Thymus (tissue), 11 donors: Measurements from ENCODE around the gene KRTAP29-1. TPM values are rescaled to one million over a fixed set of nuclear protein-coding genes. Genes with fewer than 3 reads are reported as not detected.

Source experiments
- DNase-seq, 9 donors: peaks; one replicate each; pipeline ENCODE4 v3.0.0-alpha.2; 2013; ENCODE audit warnings: low spot score in 9 of 9, low read depth in 6 of 9, missing footprints in 1 of 9
- H3K27ac ChIP-seq, 2 donors: one replicate each; pipeline ENCODE4 v1.5.1; 2013; ENCODE audit warnings: control low read depth in 1 of 2, low read depth in 1 of 2, low read length in 1 of 2, mild to moderate bottlenecking in 1 of 2, moderate library complexity in 1 of 2
- H3K27me3 ChIP-seq, 2 donors: one replicate each; pipeline ENCODE4 v1.5.1; 2013; ENCODE audit warnings: low read length in 1 of 2; ENCODE audit not compliant: control insufficient read depth in 2 of 2, insufficient read depth in 1 of 2
- H3K36me3 ChIP-seq, 2 donors: one replicate each; pipeline ENCODE4 v1.5.1; 2013; ENCODE audit warnings: low read length in 1 of 2, mild to moderate bottlenecking in 1 of 2, moderate library complexity in 1 of 2; ENCODE audit not compliant: control insufficient read depth in 2 of 2, insufficient read depth in 2 of 2
- H3K4me1 ChIP-seq, 2 donors: one replicate each; pipeline ENCODE4 v1.5.1; 2013; ENCODE audit warnings: low read length in 2 of 2; ENCODE audit not compliant: control insufficient read depth in 2 of 2, insufficient read depth in 2 of 2
- H3K4me3 ChIP-seq, 2 donors: one replicate each; pipeline ENCODE4 v1.5.1; 2013; ENCODE audit warnings: low read length in 2 of 2, control low read depth in 1 of 2, mild to moderate bottlenecking in 1 of 2
- H3K9me3 ChIP-seq, 2 donors: one replicate each; pipeline ENCODE4 v1.5.1; 2013; ENCODE audit warnings: low read length in 1 of 2, mild to moderate bottlenecking in 1 of 2; ENCODE audit not compliant: control insufficient read depth in 2 of 2, insufficient read depth in 1 of 2
- WGBS: extraction: QIAGEN DNeasy Blood & Tissue Kit; methylation state at CpG from one replicate; pipeline ENCODE4 v1.1.7; 2013; 5-methylcytosine and 5-hydroxymethylcytosine counted together
- polyA plus RNA-seq: library from polyadenylated mRNA; stranded (reverse); fragments of 200-250 nt; gene quantifications from one replicate; pipeline ENCODE4 v1.2.3, GENCODE V29; 2013
- total RNA-seq: library from RNA; stranded (reverse); fragments of 120-200 nt; gene quantifications from one replicate; pipeline ENCODE4 v1.2.4, GENCODE V29; 2013
- donor health status: healthy.

Gene KRTAP29-1
- total and polyA plus RNA-seq, 2 donors, result 0.23 TPM; not detected in 1

DNA sequence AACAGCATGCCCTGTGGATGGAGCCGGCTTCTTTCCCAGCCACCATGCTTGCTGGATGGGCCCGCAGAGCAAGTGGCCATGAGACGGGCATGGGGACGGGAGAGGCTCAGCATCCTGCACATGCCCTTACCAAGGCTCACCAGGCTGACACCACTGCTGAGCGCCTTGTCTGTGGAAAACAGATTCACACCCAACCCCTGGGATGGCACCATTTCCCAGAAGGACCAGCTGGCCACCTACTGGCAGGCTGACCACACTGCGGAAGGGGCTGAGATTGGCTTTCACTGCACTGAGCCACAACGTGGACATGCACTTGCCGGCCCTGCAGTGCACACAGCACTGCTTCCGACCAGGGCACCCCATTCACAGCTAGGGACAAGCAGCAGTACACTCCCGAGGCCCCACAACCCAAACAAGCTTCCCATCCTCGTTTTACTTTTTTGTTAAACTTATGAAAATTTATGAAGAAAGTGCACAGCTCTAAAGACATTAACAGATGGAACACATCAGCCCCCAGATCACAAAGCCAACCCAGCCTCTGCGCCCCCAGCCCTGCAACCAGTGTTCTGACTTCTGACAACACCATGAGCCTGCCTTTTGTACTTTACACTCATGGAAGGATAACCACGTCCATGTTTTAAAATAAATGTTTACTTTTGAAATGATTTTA lies 26.8 kb upstream of the KRTAP29-1 start:
- no peaks in the 10 kb centered on the region for H3K36me3 ChIP-seq
- no peak overlapping the region for H3K27ac ChIP-seq
- H3K4me3 ChIP-seq, result no peak overlapping the region
- no peaks in the 10 kb centered on the region for H3K27me3 ChIP-seq
- H3K4me1 ChIP-seq, result no peaks in the 10 kb centered on the region
- no peak for DNase-seq
- 78% methylated on average over 13 of the region's 13 CpGs for WGBS
- no peaks in the 10 kb centered on the region for H3K9me3 ChIP-seq

DNA sequence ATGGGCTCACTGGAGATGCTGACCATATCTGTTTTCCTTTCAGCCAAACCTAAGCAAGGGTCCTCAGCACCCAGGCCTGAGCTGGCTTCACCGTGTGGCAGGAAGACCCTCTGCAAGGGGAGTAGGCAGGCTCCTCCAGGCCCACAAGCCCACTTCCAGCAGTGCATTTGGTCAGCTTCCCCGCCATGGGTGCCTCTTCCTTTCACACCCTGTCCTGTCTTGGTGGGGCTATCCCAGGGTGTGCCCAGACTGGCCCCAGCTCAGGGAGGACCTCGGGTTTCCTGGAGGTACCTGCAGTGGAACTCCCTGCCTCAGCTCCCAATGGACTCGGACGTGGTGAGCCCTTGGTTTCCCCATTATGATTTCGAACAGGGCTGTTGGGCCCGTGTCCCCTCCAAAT lies 25.6 kb upstream of the KRTAP29-1 start:
- H3K4me1 ChIP-seq, result no peaks in the 10 kb centered on the region
- WGBS, result 93% methylated on average over 7 of the region's 7 CpGs
- no peak overlapping the region for H3K4me3 ChIP-seq
- no peaks in the 10 kb centered on the region for H3K27me3 ChIP-seq
- DNase-seq, result no peak
- no peaks in the 10 kb centered on the region for H3K9me3 ChIP-seq
- no peak overlapping the region for H3K27ac ChIP-seq
- no peaks in the 10 kb centered on the region for H3K36me3 ChIP-seq

DNA sequence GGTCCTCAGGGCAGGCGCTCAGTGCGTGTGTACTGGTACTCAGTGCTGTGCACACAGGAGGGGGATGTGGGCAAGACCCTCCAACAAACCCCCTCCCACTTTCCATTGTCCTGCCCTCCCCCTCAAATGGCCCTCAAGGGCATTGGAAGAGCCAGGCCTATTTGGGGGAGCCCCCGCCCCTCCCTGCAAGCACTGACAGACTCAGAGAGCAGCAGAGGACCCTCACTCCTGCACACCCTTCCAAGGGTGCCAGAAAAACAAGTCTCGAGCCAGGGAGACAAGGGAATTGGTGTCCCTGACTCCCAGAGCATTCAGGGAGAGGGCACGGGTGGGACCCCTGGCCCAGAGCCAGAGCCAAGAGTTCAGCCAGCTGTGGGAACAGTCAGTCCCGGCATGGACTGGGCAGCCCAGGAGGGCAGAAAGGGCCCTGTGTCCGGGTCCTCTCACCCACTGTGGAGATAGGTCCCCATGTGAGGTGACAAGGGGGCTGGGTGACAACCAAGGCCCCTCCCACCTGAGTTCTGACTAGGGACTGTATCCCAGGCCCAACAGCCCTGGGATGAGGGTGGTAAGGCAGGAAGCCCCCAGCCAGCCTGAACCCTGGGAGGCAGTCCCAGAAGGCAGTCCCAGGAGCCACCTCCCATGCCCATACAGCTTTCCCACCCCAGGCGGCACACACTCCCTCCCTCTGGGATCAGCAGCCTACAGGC lies 24.9 kb upstream of the KRTAP29-1 start:
- Histone ChIP-seq H3K9me3 (no peaks in the 10 kb centered on the region), H3K4me1 (no peaks in the 10 kb centered on the region), H3K27ac (no peak overlapping the region), H3K27me3 (no peaks in the 10 kb centered on the region), H3K36me3 (no peaks in the 10 kb centered on the region), H3K4me3 (no peak overlapping the region)
- WGBS, result 93% methylated on average over 8 of the region's 8 CpGs
- DNase-seq, result no peak

DNA sequence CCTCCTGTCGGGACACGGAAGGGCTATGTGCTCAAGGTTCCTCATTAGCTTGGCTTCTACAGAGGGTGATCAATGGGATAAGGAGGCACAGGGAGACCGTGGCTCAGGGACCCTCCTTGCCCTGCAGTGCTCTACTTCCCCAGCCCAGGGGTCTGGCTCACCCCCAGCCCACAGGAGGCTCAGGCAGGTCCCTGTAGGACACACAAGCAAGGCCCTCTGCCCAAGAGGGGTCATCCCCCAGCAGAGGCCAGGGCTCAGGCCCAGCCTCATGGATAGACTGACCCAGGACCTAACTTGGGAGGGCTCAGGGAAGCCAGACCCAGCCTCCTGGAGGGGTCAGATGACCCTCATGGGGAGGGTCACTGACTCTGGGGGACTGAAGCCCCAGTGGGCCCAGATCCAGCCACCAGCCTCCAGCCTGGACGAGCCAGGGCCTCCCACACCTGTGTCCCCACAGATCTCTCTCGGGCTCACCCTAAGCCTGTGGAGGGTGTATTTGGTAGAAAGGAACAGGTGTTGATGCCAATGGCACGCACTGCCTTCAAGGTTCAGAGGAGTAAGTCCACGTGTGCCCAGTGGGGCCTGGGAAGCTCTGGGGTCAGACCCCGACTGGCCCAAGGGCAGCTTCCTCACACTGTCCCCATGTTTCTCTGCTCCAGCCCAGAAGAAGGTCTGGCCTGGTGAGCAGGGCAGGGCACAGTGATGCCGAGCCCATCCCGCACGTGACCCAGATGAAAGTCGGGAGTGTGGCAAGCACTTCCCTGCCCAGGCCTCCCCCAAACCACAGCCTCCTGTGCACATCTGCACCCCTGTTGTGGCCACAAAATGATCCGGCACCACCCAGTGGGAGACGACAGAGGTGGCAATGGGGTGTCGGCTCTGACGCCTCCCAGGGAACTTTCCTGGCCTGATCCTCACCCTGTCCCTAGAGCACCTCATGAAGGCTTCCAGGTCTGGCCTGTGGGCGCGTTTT lies 23.8 kb upstream of the KRTAP29-1 start:
- no peaks in the 10 kb centered on the region for H3K36me3 ChIP-seq
- no peak overlapping the region for H3K27ac ChIP-seq
- WGBS, result 65% methylated on average over 18 of the region's 18 CpGs
- no peak overlapping the region for H3K4me3 ChIP-seq
- no peaks in the 10 kb centered on the region for H3K4me1 ChIP-seq
- no peak for DNase-seq
- no peaks in the 10 kb centered on the region for H3K27me3 ChIP-seq
- H3K9me3 ChIP-seq, result no peaks in the 10 kb centered on the region

DNA sequence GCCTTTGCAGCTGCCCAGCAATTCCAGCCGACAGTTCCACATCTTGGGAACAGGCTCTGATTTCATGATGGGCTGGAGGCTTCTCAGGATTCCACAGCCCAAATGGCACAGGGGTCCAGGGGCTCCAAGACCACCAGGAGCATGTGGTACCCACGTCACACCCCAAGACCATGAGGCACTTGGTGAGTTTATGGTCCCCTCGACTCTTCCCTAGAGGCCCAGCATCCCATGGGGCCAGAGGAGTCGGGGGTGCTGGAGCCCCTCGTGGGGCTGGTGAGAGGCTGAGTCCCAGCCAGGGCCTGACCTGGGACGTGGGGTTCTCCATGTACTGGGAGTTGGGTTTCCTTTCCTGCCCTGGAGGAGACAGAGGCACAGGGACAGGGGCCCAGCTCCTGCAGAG lies 23.0 kb upstream of the KRTAP29-1 start:
- WGBS, result 95% methylated on average over 6 of the region's 6 CpGs
- DNase-seq, result no peak
- Histone ChIP-seq H3K4me3 (no peak overlapping the region), H3K9me3 (no peaks in the 10 kb centered on the region), H3K27me3 (no peaks in the 10 kb centered on the region), H3K27ac (no peak overlapping the region), H3K36me3 (no peaks in the 10 kb centered on the region), H3K4me1 (no peaks in the 10 kb centered on the region)

DNA sequence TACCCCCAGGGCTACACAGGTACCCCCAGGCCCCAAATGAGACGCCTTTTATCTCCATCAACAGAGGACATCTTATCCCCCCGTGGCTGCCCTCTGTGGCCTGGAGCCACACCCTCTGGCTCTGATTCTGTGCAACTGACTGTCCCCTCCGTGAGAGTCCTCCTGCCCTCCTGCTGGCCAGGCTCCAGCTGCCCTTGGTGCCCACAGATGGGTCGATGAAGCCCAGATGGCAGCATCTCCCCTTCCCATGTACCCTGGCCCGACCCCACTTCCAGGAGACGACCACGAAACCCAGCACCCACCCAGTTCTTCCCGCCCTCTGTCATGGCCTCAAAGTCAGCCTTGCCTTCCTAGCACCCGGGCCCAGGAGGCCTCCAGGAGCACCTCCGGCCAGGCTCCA lies 22.5 kb upstream of the KRTAP29-1 start:
- no peak for DNase-seq
- Histone ChIP-seq H3K36me3 (no peaks in the 10 kb centered on the region), H3K27me3 (no peaks in the 10 kb centered on the region), H3K4me1 (no peaks in the 10 kb centered on the region), H3K27ac (no peak overlapping the region), H3K4me3 (no peak overlapping the region), H3K9me3 (no peaks in the 10 kb centered on the region)
- 90% methylated on average over 10 of the region's 10 CpGs for WGBS

DNA sequence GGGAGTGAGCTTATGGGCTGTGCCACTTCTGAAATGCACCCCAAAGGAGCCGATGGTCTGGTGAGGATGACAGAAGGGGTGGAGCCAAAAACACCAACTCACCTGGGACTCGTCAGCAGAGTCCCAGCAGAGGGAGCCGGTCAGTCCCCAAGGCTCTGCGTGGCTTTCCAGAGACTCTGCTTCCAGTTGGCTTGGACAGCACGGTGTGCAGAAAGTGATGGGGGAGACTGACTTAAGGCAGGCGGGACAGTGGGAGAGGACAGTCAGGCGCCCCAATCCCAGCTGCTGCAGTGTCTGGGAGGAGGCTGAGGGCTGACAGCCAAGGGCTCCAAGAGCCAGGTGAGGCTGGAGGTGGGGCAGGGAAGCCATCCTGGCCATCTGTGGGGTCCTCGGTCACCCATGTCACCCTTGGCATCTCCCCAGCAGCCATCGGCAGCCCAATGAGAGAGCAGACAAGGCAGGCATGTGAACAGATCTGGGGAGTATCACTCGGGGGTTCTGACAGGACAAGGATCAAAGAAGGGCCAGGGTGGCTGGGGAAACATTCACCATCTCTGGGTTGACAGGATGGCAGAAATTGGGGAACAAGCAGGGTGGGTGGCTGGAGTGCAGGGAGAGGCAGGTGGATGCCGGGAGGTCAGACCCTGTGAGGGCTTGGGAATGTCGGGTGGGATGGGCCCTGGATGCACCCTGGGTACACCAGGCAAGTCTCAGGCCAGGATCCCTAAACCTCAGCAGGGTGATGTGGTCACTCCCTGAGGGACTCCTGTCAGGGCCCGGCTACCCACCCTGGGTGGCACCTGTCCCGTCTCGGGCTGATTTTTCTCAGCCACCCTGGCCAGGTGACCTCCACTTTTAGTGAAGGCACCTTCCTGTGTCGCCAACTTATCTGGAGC lies 21.8 kb upstream of the KRTAP29-1 start:
- no peak overlapping the region for H3K4me3 ChIP-seq
- no peak overlapping the region for H3K27ac ChIP-seq
- no peaks in the 10 kb centered on the region for H3K9me3 ChIP-seq
- H3K27me3 ChIP-seq, result no peaks in the 10 kb centered on the region
- H3K36me3 ChIP-seq, result no peaks in the 10 kb centered on the region
- DNase-seq, result no peak
- no peaks in the 10 kb centered on the region for H3K4me1 ChIP-seq
- WGBS, result 85% methylated on average over 16 of the region's 16 CpGs

DNA sequence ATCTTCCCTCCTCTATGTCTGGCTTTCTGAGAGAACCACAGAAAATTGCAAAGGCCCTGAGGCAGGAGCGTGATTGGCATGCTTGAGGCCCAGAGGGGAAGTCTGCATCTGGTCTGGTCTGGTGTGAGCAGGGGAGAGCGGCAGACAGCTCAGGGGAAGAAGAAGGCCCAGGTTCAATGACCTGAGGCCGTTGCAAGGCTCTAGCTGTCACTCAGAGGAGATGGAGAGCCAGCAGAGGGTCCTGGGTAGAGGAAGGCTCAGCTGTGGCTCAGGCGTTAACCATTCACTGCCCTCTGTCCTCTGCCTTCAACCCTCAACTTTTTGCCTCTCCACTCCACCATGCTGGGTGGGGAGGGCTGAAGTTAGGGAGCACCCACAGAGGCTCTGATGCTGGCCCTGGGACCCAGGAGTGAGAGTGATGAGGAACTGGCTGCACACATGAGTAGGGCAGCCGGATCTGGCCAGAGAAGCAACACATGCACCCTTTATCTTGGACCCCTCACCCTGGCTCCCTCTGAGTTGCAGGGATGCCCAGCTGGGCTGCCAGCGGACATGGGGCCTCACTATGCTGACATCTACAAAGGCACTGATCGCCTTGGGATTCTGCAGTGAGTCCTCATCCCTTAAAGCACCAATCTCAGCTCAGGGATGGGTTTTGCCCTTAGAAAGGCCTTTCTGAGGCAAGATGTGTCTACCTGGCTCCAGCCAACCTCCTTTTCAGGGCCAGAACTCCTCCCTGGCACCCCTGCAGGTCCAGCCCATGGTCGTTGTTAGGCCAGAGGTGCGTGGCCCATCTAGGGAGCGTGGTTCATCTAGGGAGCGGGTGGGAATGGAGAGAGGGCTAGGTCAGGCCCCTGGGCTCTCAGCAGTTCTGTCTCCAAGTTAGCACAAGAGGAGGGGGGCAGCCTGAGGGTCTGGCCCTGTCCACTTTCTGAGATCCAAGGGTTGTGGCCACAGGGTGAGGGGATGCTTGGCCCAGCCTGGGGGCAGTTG lies 20.5 kb upstream of the KRTAP29-1 start:
- Histone ChIP-seq H3K4me1 (no peaks in the 10 kb centered on the region), H3K9me3 (no peaks in the 10 kb centered on the region), H3K36me3 (no peaks in the 10 kb centered on the region), H3K4me3 (no peak overlapping the region), H3K27me3 (no peaks in the 10 kb centered on the region), H3K27ac (no peak overlapping the region)
- 94% methylated on average over 11 of the region's 11 CpGs for WGBS
- DNase-seq, result no peak
